SU-DHL-6 (cell line): ENCODE data around the gene KIF16B.

Source experiments
- H2AFZ ChIP-seq: fragments of 200-600 bp; sonication (generic); 2 replicates; pipeline ENCODE4 v1.6.1; 2014; ENCODE audit warnings: low read depth, mild to moderate bottlenecking, moderate library complexity, mixed read lengths, antibody characterized with exemption, low read length; ENCODE audit not compliant: severe bottlenecking
- H3F3A ChIP-seq: fragments of 200-600 bp; shearing (Covaris generic); 2 replicates; pipeline ENCODE4 v1.6.0; 2016; ENCODE audit warnings: antibody characterized with exemption, mild to moderate bottlenecking; ENCODE audit not compliant: insufficient read depth
- H3K27ac ChIP-seq: fragments of 200-600 bp; sonication (generic); 2 replicates; pipeline ENCODE4 v1.5.1; 2016; ENCODE audit warnings: low read depth, mild to moderate bottlenecking, low read length, moderate library complexity, mixed read lengths
- H3K27me3 ChIP-seq: fragments of 200-600 bp; sonication (generic), shearing (Covaris generic); 2 replicates; pipeline ENCODE4 v1.6.0; 2014; ENCODE audit warnings: mild to moderate bottlenecking, low read length
- H3K36me3 ChIP-seq: fragments of 200-600 bp; sonication (generic); 2 replicates; pipeline ENCODE4 v1.6.1; 2014; ENCODE audit warnings: mild to moderate bottlenecking, low read length, mixed read lengths
- H3K4me2 ChIP-seq: fragments of 300-600, 200-600 bp; shearing (Covaris generic), sonication (generic); 2 replicates; pipeline ENCODE4 v1.6.0; 2014; ENCODE audit warnings: low read length, low read depth, mild to moderate bottlenecking; ENCODE audit not compliant: poor library complexity, severe bottlenecking
- H3K4me3 ChIP-seq: fragments of 200-600 bp; sonication (generic); 2 replicates; pipeline ENCODE4 v1.5.1; 2014; ENCODE audit warnings: antibody characterized with exemption, low read length, mild to moderate bottlenecking, mixed read lengths; ENCODE audit not compliant: insufficient read depth, poor library complexity, severe bottlenecking
- H3K79me2 ChIP-seq: fragments of 200-600 bp; sonication (generic); 2 replicates; pipeline ENCODE4 v1.6.1; 2014; ENCODE audit warnings: mild to moderate bottlenecking, low read length, moderate library complexity; ENCODE audit not compliant: insufficient read depth
- H3K9ac ChIP-seq: fragments of 200-600 bp; sonication (generic); 2 replicates; pipeline ENCODE4 v1.7.0; 2014; ENCODE audit warnings: mild to moderate bottlenecking, low read length
- H3K9me2 ChIP-seq: fragments of 200-600 bp; sonication (generic); replicated peaks from 2 replicates; pipeline ENCODE4 v1.6.1; 2014; ENCODE audit warnings: low read length; ENCODE audit not compliant: insufficient read depth
- H3K9me3 ChIP-seq: fragments of 200-600 bp; sonication (generic); 2 replicates; pipeline ENCODE4 v1.6.1; 2014; ENCODE audit warnings: low read length, mixed read lengths; ENCODE audit not compliant: insufficient read depth
- H4K20me1 ChIP-seq: fragments of 200-600 bp; sonication (generic); 2 replicates; pipeline ENCODE4 v1.6.1; 2014; ENCODE audit warnings: low read depth, mild to moderate bottlenecking, antibody characterized with exemption, low read length, moderate library complexity, mixed read lengths
- CTCF ChIP-seq: fragments of 200-600 bp; sonication (generic); IDR thresholded peaks from one replicate; pipeline ENCODE4 v1.5.1; 2017; ENCODE audit warnings: antibody characterized with exemption, mild to moderate bottlenecking, low read length, moderate library complexity; ENCODE audit not compliant: insufficient read depth, poor library complexity, severe bottlenecking
- EZH2phosphoT487 ChIP-seq: fragments of 200-600 bp; sonication (generic), shearing (Covaris generic); conservative IDR thresholded peaks from 2 replicates; pipeline ENCODE4 v1.6.1; 2018; ENCODE audit warnings: mild to moderate bottlenecking, antibody characterized with exemption, low read length, moderate library complexity, mixed read lengths

Gene KIF16B

GRCh38 chr20:16346956-16347355, 226.3 kb downstream of the KIF16B start:
- Histone ChIP-seq H2AFZ (no peak overlapping the region), H3F3A (no peaks in the 10 kb centered on the region), H3K4me3 (no peak overlapping the region), H3K36me3 (no peaks in the 10 kb centered on the region), H3K9ac (no peak overlapping the region), H3K27me3 (no peaks in the 10 kb centered on the region), H3K9me3 (no peaks in the 10 kb centered on the region), H3K27ac (no peak overlapping the region), H4K20me1 (no peaks in the 10 kb centered on the region), H3K79me2 (no peaks in the 10 kb centered on the region), H3K4me2 (no peak overlapping the region), H3K9me2 (no peaks in the 10 kb centered on the region)
- no peak for TF ChIP-seq EZH2phosphoT487
- no peak for TF ChIP-seq CTCF

GRCh38 chr20:16337707-16338106, 235.5 kb downstream of the KIF16B start:
- TF ChIP-seq EZH2phosphoT487 (no peak), CTCF (no peak)
- H3K36me3 ChIP-seq = peaks cover 20% of the 10 kb centered on the region
- no peaks in the 10 kb centered on the region for H3K27me3 ChIP-seq
- H3K4me2 ChIP-seq = no peak overlapping the region
- H3K79me2 ChIP-seq = no peaks in the 10 kb centered on the region
- no peaks in the 10 kb centered on the region for H3K9me2 ChIP-seq
- no peaks in the 10 kb centered on the region for H4K20me1 ChIP-seq
- no peak overlapping the region for H3K9ac ChIP-seq
- H3K27ac ChIP-seq = no peak overlapping the region
- no peaks in the 10 kb centered on the region for H3K9me3 ChIP-seq
- H3F3A ChIP-seq = no peaks in the 10 kb centered on the region
- H2AFZ ChIP-seq = no peak overlapping the region
- no peak overlapping the region for H3K4me3 ChIP-seq

- H3K36me3 ChIP-seq = no peaks in the 10 kb centered on the region
- no peak overlapping the region for H3K9ac ChIP-seq
- no peak overlapping the region for H2AFZ ChIP-seq
- no peak overlapping the region for H3K4me2 ChIP-seq
- no peak for TF ChIP-seq CTCF
- no peak for TF ChIP-seq EZH2phosphoT487
- H4K20me1 ChIP-seq = no peaks in the 10 kb centered on the region
- H3K27me3 ChIP-seq = no peaks in the 10 kb centered on the region
- no peaks in the 10 kb centered on the region for H3K79me2 ChIP-seq
- no peak overlapping the region for H3K27ac ChIP-seq
- no peaks in the 10 kb centered on the region for H3K9me3 ChIP-seq
- no peaks in the 10 kb centered on the region for H3K9me2 ChIP-seq
- H3K4me3 ChIP-seq = no peak overlapping the region
- no peaks in the 10 kb centered on the region for H3F3A ChIP-seq
Observed at GRCh38 chr20:16327606-16328005, 245.6 kb downstream of the KIF16B start.
